ENCODE measurements around the gene SLC35E1.

Gene SLC35E1

DNA sequence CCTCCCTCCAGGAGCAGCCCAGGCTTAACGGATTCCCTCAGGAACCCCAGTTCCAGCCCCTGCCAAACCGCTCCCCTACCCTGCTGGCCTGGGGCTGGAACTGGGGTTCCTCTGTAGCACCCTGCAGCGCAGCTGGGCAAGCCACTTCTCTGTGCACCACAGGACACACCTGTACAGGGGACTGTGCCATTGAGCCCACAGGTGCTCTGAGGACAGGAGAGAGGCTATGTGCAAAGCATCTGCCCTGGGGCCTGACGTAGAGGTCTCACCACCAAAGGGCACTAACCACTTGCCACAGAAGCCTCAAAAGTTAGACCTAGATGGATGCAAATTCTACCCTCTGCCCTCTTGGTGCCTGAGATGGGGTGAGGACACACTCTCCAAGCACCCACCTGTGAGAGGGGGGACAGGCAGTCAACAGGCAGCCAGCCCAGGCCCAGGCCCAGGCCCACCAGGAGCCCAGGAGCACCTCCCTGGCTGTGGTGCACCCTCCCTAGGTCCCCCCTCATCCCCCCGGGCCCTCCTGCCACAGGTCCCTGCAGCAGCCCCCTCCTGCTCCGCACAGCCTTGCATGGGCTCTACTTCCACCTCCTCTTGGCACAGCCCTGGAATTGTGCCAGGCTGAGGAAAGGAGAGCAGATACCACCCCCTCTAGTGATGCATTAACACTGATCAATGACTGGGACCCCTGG lies 27.6 kb upstream of the SLC35E1 start:
- WGBS, 2 experiments, result 89 to 93% methylated on average over 6 of the region's 6 CpGs
- no peaks in the 10 kb centered on the region for H3K36me3 ChIP-seq (ENCODE audit: control insufficient read depth, insufficient read depth, low read length)
- no peaks in the 10 kb centered on the region for H3K9me3 ChIP-seq (ENCODE audit: control insufficient read depth, low read length)
- H3K4me3 ChIP-seq (ENCODE audit: insufficient read depth, low read depth, low read length), result no peak overlapping the region
- H3K27me3 ChIP-seq (ENCODE audit: control insufficient read depth, insufficient read depth, low read length, poor library complexity, severe bottlenecking), result no peaks in the 10 kb centered on the region
- H3K27ac ChIP-seq (ENCODE audit: insufficient read depth, low read depth, low read length, poor library complexity, severe bottlenecking), result no peak overlapping the region
- no peaks in the 10 kb centered on the region for H3K4me1 ChIP-seq (ENCODE audit: control insufficient read depth, insufficient read depth, low read length)

DNA sequence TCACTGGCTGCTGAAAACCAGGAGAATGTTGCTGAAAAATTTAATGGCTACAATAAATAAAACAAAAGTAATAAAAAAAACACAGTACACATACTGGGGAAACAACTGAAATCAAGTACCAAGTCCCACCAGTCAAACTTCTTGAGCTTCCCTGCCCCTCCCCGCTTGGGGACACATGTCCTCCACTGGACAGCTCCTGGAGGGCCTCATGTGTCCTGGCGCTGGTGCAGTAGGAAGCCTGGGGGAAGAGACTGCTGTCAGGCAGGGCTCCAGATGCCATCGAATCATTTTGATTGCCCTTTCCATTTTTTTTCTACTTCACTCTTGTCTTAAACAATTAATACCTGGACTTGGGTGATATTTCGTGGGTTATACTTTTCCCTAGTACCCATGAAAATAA lies 26.6 kb upstream of the SLC35E1 start:
- Histone ChIP-seq H3K4me3 (ENCODE audit: insufficient read depth, low read depth, low read length) (no peak overlapping the region), H3K36me3 (ENCODE audit: control insufficient read depth, insufficient read depth, low read length) (no peaks in the 10 kb centered on the region), H3K27me3 (ENCODE audit: control insufficient read depth, insufficient read depth, low read length, poor library complexity, severe bottlenecking) (no peaks in the 10 kb centered on the region), H3K9me3 (ENCODE audit: control insufficient read depth, low read length) (no peaks in the 10 kb centered on the region), H3K4me1 (ENCODE audit: control insufficient read depth, insufficient read depth, low read length) (no peaks in the 10 kb centered on the region), H3K27ac (ENCODE audit: insufficient read depth, low read depth, low read length, poor library complexity, severe bottlenecking) (no peak overlapping the region)
- 94 to 98% methylated on average over 4 of the region's 4 CpGs for WGBS, 2 experiments

DNA sequence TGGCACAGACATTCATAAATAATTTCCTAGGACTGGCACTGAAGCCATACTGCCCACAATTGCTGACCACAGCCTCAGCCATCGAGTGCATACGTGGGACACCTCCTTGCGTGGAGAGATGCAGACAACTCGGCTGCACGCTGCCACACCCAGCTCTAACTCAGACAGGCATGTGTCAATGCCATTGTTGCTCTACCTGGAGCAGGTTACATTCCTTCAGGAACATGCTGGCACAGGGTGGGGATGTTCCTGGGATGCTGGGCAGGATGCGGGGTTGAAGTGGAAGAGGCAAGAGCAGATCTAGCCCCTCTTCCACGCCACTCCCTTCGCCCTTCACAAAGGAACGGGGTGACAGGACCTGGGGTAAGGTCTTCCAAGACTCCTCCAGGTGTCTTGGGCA lies 24.2 kb upstream of the SLC35E1 start:
- Histone ChIP-seq H3K4me3 (ENCODE audit: insufficient read depth, low read depth, low read length) (no peak overlapping the region), H3K36me3 (ENCODE audit: control insufficient read depth, insufficient read depth, low read length) (no peaks in the 10 kb centered on the region), H3K4me1 (ENCODE audit: control insufficient read depth, insufficient read depth, low read length) (peaks cover 12% of the 10 kb centered on the region), H3K27me3 (ENCODE audit: control insufficient read depth, insufficient read depth, low read length, poor library complexity, severe bottlenecking) (no peaks in the 10 kb centered on the region), H3K27ac (ENCODE audit: insufficient read depth, low read depth, low read length, poor library complexity, severe bottlenecking) (no peak overlapping the region), H3K9me3 (ENCODE audit: control insufficient read depth, low read length) (no peaks in the 10 kb centered on the region)
- WGBS, 2 experiments, result 92 to 94% methylated on average over 9 of the region's 9 CpGs

DNA sequence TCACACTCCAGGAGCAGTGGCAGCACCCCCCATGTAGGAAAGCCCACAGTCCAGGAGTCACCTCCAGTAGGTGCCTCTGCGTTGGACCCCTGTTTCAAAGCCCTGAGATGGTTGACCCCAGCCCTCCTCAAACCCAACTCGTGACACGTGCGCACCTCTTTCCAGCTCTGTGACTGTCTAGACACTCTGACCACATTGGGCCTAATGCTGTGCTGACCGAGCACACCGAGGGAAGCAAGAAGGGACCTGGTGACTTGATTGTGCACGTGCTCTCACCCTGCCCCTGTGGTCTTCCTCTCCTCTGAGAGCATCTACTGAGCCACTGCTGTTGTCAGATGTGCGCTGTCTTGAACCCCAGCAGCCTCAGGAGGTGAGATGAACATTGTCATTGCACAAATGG lies 22.9 kb upstream of the SLC35E1 start:
- Histone ChIP-seq H3K27ac (ENCODE audit: insufficient read depth, low read depth, low read length, poor library complexity, severe bottlenecking) (no peak overlapping the region), H3K27me3 (ENCODE audit: control insufficient read depth, insufficient read depth, low read length, poor library complexity, severe bottlenecking) (no peaks in the 10 kb centered on the region), H3K9me3 (ENCODE audit: control insufficient read depth, low read length) (no peaks in the 10 kb centered on the region), H3K4me3 (ENCODE audit: insufficient read depth, low read depth, low read length) (no peak overlapping the region), H3K36me3 (ENCODE audit: control insufficient read depth, insufficient read depth, low read length) (no peaks in the 10 kb centered on the region), H3K4me1 (ENCODE audit: control insufficient read depth, insufficient read depth, low read length) (peaks cover 12% of the 10 kb centered on the region)
- 95% methylated on average over 8 of the region's 8 CpGs for WGBS, 2 experiments

DNA sequence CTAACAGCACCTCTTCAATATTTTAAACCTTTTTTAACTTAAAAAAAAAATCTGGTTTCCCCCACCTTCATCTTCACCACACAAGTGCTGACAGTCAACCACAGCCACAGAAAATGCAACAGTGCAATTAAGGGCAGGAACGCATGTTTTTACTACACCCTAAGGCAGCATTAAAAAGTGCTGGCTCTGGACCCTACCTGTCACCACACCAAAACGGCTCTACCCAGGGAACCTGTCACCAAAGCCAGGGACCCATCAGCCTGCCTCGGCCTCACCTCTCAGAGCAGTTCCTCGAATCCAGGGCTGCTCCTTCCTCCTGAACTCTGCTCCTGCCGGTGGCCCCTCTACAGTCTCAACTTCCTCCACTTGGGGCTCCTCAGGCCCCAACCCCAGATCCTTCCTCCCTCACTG lies 22.5 kb upstream of the SLC35E1 start:
- Histone ChIP-seq H3K27me3 (ENCODE audit: control insufficient read depth, insufficient read depth, low read length, poor library complexity, severe bottlenecking) (no peaks in the 10 kb centered on the region), H3K4me1 (ENCODE audit: control insufficient read depth, insufficient read depth, low read length) (peaks cover 12% of the 10 kb centered on the region), H3K27ac (ENCODE audit: insufficient read depth, low read depth, low read length, poor library complexity, severe bottlenecking) (no peak overlapping the region), H3K4me3 (ENCODE audit: insufficient read depth, low read depth, low read length) (no peak overlapping the region), H3K9me3 (ENCODE audit: control insufficient read depth, low read length) (no peaks in the 10 kb centered on the region), H3K36me3 (ENCODE audit: control insufficient read depth, insufficient read depth, low read length) (no peaks in the 10 kb centered on the region)
- 95% methylated on average over 5 of the region's 5 CpGs for WGBS, 2 experiments

DNA sequence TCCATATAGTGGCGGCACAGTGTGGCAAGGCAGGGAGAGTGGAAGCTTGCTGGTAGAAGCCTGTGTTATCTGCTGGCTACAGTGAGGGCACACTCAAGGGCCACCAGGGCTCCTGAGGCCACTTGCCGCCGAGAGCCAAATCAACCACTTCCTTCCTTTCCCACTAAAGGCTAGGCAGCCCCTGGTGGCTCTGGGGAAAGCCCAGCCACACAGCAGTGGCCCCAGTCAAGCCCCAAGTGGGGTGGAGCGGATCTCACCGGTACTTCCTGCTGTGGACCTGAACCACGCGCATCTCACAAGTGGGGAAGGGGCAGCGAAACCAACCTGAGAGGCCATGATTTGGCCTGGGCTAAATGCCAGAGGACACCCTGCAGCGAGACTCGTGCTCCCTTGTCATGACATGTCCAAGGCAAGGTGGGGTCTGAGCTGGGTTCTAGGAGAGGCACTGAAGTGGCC lies 21.9 kb upstream of the SLC35E1 start:
- H3K9me3 ChIP-seq (ENCODE audit: control insufficient read depth, low read length), result no peaks in the 10 kb centered on the region
- H3K27me3 ChIP-seq (ENCODE audit: control insufficient read depth, insufficient read depth, low read length, poor library complexity, severe bottlenecking), result no peaks in the 10 kb centered on the region
- H3K27ac ChIP-seq (ENCODE audit: insufficient read depth, low read depth, low read length, poor library complexity, severe bottlenecking), result no peak overlapping the region
- 95 to 98% methylated on average over 10 of the region's 10 CpGs for WGBS, 2 experiments
- H3K4me1 ChIP-seq (ENCODE audit: control insufficient read depth, insufficient read depth, low read length), result peaks cover 12% of the 10 kb centered on the region
- H3K36me3 ChIP-seq (ENCODE audit: control insufficient read depth, insufficient read depth, low read length), result no peaks in the 10 kb centered on the region
- no peak overlapping the region for H3K4me3 ChIP-seq (ENCODE audit: insufficient read depth, low read depth, low read length)

DNA sequence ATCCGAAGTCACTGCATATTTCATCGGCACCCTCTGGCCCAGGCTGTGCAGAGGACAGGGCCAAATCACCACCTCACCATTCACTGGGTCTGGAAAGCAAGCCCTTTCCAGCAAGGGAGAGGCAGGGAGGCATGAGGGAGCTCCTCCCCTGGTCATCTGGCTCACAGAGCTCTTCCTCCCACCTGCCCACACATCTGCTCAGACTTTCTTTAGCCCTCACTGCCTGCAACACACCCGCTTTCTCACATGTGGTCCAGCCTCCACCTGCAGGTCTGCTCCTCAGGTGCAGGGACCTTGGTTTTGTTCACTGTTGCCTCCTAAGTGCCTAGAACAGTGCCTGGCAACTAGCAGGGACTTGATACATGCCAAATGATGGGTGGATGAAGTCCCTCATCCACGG lies 21.0 kb upstream of the SLC35E1 start:
- 93 to 97% methylated on average over 4 of the region's 4 CpGs for WGBS, 2 experiments
- H3K36me3 ChIP-seq (ENCODE audit: control insufficient read depth, insufficient read depth, low read length), result no peaks in the 10 kb centered on the region
- H3K4me1 ChIP-seq (ENCODE audit: control insufficient read depth, insufficient read depth, low read length), result peaks cover 20% of the 10 kb centered on the region
- no peaks in the 10 kb centered on the region for H3K9me3 ChIP-seq (ENCODE audit: control insufficient read depth, low read length)
- H3K27me3 ChIP-seq (ENCODE audit: control insufficient read depth, insufficient read depth, low read length, poor library complexity, severe bottlenecking), result no peaks in the 10 kb centered on the region
- no peak overlapping the region for H3K27ac ChIP-seq (ENCODE audit: insufficient read depth, low read depth, low read length, poor library complexity, severe bottlenecking)
- H3K4me3 ChIP-seq (ENCODE audit: insufficient read depth, low read depth, low read length), result no peak overlapping the region

DNA sequence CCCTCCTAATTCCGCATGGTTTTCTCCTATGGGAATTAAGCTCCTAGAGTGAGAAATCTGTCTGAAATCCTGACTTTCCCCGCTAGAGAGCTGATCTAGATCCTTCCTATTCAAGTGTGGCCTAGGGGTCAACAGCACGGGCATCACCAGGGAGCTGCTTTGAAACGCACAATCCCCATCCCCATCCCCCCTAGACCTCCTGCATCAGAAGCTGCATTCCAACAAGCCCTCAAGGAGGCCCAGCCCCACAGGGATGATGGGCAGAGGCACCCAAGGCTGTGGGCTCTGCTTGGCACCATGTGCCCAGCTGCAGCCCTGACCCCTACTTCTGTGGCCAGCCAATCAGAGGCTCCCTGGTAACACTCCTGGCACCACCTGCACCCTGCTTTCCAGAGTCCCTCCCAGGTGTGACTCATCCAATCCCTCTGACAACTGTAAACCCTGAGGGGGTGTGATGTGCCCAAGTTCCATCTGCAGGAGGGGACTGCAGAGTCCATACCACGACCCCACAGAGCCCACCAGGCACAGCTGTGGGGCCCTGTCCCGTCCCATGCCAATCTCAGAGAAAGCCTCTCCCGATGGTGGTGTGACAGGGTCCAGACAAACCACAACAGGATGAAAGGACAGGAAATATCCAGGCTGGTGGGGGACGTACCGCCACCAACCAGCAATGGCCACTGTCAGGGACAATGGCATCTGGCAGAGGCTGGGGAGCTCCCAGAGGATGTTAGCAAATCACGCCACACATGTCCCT lies 19.8 kb upstream of the SLC35E1 start:
- no peak overlapping the region for H3K27ac ChIP-seq (ENCODE audit: insufficient read depth, low read depth, low read length, poor library complexity, severe bottlenecking)
- 71 to 73% methylated on average over 10 of the region's 10 CpGs for WGBS, 2 experiments
- H3K27me3 ChIP-seq (ENCODE audit: control insufficient read depth, insufficient read depth, low read length, poor library complexity, severe bottlenecking), result no peaks in the 10 kb centered on the region
- H3K9me3 ChIP-seq (ENCODE audit: control insufficient read depth, low read length), result no peaks in the 10 kb centered on the region
- H3K36me3 ChIP-seq (ENCODE audit: control insufficient read depth, insufficient read depth, low read length), result no peaks in the 10 kb centered on the region
- peaks cover 27% of the 10 kb centered on the region for H3K4me1 ChIP-seq (ENCODE audit: control insufficient read depth, insufficient read depth, low read length)
- H3K4me3 ChIP-seq (ENCODE audit: insufficient read depth, low read depth, low read length), result no peak overlapping the region

DNA sequence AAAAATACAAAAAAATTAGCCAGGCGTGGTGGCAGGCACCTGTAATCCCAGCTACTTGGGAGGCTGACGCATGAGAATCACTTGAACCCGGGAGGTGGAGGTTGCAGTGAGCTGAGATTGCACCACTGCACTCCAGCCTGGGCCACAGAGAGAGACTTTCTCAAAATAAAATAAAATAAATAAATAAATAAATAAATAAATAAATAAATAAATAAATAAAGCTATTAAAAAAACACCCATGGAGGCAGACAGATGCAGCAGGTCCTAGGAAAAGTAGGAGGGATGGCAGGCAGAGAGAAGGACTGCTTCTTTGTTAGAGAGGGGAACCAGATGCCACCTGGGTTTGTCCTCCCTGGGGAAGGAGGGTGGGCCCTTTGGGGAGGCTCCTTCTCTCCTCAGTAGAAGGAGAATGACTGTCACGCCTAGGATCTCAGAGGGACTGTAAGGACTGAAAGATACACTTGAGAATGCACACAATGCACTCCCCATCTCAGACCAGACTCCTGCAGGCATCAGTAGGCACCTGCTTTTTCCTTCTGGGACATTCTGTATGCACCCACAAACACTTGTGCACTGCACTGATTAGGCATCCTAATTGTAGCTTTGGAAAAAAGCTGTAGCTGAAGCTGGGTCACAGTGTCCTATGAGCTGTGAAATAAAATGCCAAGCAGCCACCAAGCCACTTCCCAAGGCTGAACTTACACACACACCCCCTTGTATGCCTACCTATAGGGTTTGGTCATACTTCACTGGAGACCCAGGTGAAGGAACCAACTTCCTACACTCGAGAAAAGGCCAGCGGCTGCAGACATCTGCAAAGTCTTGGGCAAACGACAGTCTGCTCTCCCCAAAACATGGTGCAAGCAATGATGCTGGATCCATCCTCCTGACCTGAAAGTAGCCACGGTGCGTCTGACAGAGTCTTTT lies 18.9 kb upstream of the SLC35E1 start:
- H3K27me3 ChIP-seq (ENCODE audit: control insufficient read depth, insufficient read depth, low read length, poor library complexity, severe bottlenecking), result no peaks in the 10 kb centered on the region
- no peak overlapping the region for H3K27ac ChIP-seq (ENCODE audit: insufficient read depth, low read depth, low read length, poor library complexity, severe bottlenecking)
- peaks cover 27% of the 10 kb centered on the region for H3K4me1 ChIP-seq (ENCODE audit: control insufficient read depth, insufficient read depth, low read length)
- no peak overlapping the region for H3K4me3 ChIP-seq (ENCODE audit: insufficient read depth, low read depth, low read length)
- no peaks in the 10 kb centered on the region for H3K9me3 ChIP-seq (ENCODE audit: control insufficient read depth, low read length)
- 91% methylated on average over 9 of the region's 9 CpGs for WGBS, 2 experiments
- H3K36me3 ChIP-seq (ENCODE audit: control insufficient read depth, insufficient read depth, low read length), result no peaks in the 10 kb centered on the region

DNA sequence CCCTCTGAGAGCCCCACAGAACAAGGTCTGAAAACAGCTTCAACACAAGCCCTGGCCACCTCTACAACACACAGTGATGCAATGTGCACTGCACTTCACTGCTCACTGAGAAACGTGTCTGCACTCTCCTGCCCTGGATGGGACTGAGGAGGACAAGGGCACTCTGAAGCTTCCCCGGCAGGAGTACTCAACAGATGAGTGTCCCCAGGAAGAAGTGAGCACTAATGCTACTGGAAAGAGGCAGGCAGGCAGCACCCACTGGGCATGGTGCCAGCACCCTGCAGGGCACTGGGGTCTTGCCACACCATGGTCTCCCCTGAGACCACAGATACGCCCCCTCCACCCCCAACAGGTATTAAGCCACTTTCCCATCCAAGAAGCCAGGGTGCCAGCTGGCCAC lies 17.7 kb upstream of the SLC35E1 start:
- no peak overlapping the region for H3K4me3 ChIP-seq (ENCODE audit: insufficient read depth, low read depth, low read length)
- H3K4me1 ChIP-seq (ENCODE audit: control insufficient read depth, insufficient read depth, low read length), result peaks cover 35% of the 10 kb centered on the region
- no peaks in the 10 kb centered on the region for H3K27me3 ChIP-seq (ENCODE audit: control insufficient read depth, insufficient read depth, low read length, poor library complexity, severe bottlenecking)
- no peaks in the 10 kb centered on the region for H3K9me3 ChIP-seq (ENCODE audit: control insufficient read depth, low read length)
- 88 to 92% methylated on average over 3 of the region's 3 CpGs for whole genome bisulfite sequencing, 2 experiments
- no peak overlapping the region for H3K27ac ChIP-seq (ENCODE audit: insufficient read depth, low read depth, low read length, poor library complexity, severe bottlenecking)
- no peaks in the 10 kb centered on the region for H3K36me3 ChIP-seq (ENCODE audit: control insufficient read depth, insufficient read depth, low read length)

Measured in ectodermal cell (in vitro differentiated cells).